Measurements from ENCODE around the gene ITGB6.

DNA sequence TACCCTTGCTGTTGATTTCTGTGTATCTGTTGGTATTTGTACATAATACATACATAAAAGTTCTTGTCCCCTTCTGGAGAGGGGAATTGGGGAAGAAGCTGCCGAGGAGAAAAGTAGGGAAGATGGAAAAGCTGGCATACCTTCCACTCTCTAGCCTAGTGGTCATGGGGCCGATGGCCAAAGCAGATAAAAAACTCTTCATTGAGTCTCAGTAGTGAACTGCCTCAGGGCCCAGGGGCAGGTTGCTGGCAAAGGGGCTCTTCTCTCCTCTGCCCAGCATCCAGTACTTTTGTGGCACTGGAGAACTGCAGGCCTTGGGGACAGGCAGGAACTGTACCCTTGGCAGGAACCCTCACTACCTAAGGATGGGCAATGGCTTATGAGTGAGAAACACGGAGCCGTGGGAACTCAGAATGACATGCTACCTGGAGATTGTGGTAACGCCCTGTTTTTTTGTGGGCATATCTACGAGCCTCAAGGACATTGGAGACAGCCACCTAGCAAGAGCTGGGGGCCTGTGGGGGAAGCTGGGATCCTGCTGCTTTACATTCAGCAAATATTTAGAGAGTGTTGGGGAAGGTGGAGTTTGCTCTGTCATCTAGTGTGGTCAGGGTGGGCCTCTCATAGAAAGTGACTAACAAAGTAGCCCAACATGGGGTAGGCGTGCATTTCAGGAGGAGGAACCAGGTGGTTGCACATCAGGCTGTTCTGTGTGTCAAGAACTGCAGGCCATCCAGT is 22.6 kb upstream of the ITGB6 start:
- TF ChIP-seq, protein P1, sequence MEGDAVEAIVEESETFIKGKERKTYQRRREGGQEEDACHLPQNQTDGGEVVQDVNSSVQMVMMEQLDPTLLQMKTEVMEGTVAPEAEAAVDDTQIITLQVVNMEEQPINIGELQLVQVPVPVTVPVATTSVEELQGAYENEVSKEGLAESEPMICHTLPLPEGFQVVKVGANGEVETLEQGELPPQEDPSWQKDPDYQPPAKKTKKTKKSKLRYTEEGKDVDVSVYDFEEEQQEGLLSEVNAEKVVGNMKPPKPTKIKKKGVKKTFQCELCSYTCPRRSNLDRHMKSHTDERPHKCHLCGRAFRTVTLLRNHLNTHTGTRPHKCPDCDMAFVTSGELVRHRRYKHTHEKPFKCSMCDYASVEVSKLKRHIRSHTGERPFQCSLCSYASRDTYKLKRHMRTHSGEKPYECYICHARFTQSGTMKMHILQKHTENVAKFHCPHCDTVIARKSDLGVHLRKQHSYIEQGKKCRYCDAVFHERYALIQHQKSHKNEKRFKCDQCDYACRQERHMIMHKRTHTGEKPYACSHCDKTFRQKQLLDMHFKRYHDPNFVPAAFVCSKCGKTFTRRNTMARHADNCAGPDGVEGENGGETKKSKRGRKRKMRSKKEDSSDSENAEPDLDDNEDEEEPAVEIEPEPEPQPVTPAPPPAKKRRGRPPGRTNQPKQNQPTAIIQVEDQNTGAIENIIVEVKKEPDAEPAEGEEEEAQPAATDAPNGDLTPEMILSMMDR (IDR thresholded peaks at IDR 0.05) = no peak
- no peak for TF ChIP-seq POLR2A (IDR thresholded peaks at IDR 0.05)

Measured in right lobe of liver (tissue), 4 donors.